GM18951 (cell line): Measurements from ENCODE around the gene CELF6.
"Not testable (repeated sequence)": the region's sequence is repeated elsewhere in the genome, so short reads cannot be mapped to it uniquely, and the experiment has no call there.

Experiments
- POLR2A ChIP-seq: IDR thresholded peaks from 4 replicates; pipeline ENCODE4 v1.6.1; 2011; ENCODE audit warnings: mild to moderate bottlenecking; ENCODE audit not compliant: insufficient read length, insufficient read depth; ENCODE audit errors: extremely low read depth
- in situ Hi-C: fragments of 300-500 bp; cut with MboI; formaldehyde crosslinking; loops from one replicate; pipeline ENCODE4 v1.12.0; 2022; ENCODE audit warnings: low sequenced_read_pairs, mixed read lengths, inconsistent platforms; ENCODE audit not compliant: unreplicated experiment

The CELF6 gene

GRCh38 chr15:72307026-72307425, 12.9 kb downstream of the CELF6 start:
- in situ Hi-C loops: no loop called here
- TF ChIP-seq POLR2A: no peak

- TF ChIP-seq POLR2A: no peak
- in situ Hi-C loops: no loop called here
These were observed 13.7 kb downstream of the CELF6 start for GRCh38 chr15:72306211-72306785.

GRCh38 chr15:72304596-72304995, 15.4 kb downstream of the CELF6 start:
- in situ Hi-C loops: no loop called here
- TF ChIP-seq POLR2A: no peak

GRCh38 chr15:72302955-72303354, 17.0 kb downstream of the CELF6 start:
- no peak for TF ChIP-seq POLR2A
- in situ Hi-C loops: no loop called here

GRCh38 chr15:72289597-72290325, 30.2 kb downstream of the CELF6 start:
- TF ChIP-seq POLR2A: no peak

GRCh38 chr15:72288796-72289596, 31.0 kb downstream of the CELF6 start:
- in situ Hi-C loops: no loop called here
- TF ChIP-seq POLR2A: no peak

More at GRCh38 chr15:72289597-72290325, 30.2 kb downstream of the CELF6 start:
- in situ Hi-C loops: no loop called here

- in situ Hi-C loops: no loop called here
- no peak for TF ChIP-seq POLR2A
These were observed 33.9 kb downstream of the CELF6 start for GRCh38 chr15:72285927-72286516.

GRCh38 chr15:72285402-72285801, 34.6 kb downstream of the CELF6 start:
- TF ChIP-seq POLR2A: no peak
- in situ Hi-C loops: no loop called here

- TF ChIP-seq POLR2A: no peak
- in situ Hi-C loops: no loop called here
These were observed 35.2 kb downstream of the CELF6 start for GRCh38 chr15:72284781-72285180.

GRCh38 chr15:72281713-72282112, 38.2 kb downstream of the CELF6 start:
- in situ Hi-C loops: no loop called here
- no peak for TF ChIP-seq POLR2A

GRCh38 chr15:72280751-72281150, 39.2 kb downstream of the CELF6 start:
- no peak for TF ChIP-seq POLR2A
- in situ Hi-C loops: no loop called here

GRCh38 chr15:72278737-72279136, 41.2 kb downstream of the CELF6 start:
- TF ChIP-seq POLR2A: no peak
- in situ Hi-C loops: no loop called here

GRCh38 chr15:72276326-72276700, 43.6 kb downstream of the CELF6 start:
- no peak for TF ChIP-seq POLR2A
- in situ Hi-C loops: no loop called here

- in situ Hi-C loops: not testable (repeated sequence)
These were observed 44.2 kb downstream of the CELF6 start for GRCh38 chr15:72275635-72276325.
